Naive thymus-derived CD4-positive, alpha-beta T cell (primary cell): ENCODE results near the gene VRK3. TPM values are rescaled to one million over a fixed set of nuclear protein-coding genes. Genes with fewer than 3 reads are reported as not detected.
"Not testable (repeated sequence)": the region's sequence is repeated elsewhere in the genome, so short reads cannot be mapped to it uniquely, and the experiment has no call there.

ENCODE experiments used
- ATAC-seq: fragments of 150-1000 bp; cut with Tn5 transposase; 2 replicates; pipeline ENCODE4 v1.10.0; 2021; ENCODE audit warnings: mild to moderate bottlenecking, moderate library complexity
- CTCF ChIA-PET: fragments of 350-600 bp; sonication (Branson Sonifier 250); formaldehyde crosslinking; loops from one replicate; lab custom pipeline; 2021; ENCODE audit warnings: antibody characterized with exemption; lab: Charles Lee
- POLR2A ChIA-PET: fragments of 350-600 bp; sonication (Branson Sonifier 250); formaldehyde crosslinking; loops from one replicate; lab custom pipeline; 2021; ENCODE audit warnings: antibody characterized with exemption, inconsistent platforms; lab: Charles Lee
- DNase-seq, 9 donors: peaks; one replicate each; pipeline versions ENCODE4 v3.0.0 to v3.0.0-alpha.2; 2020 to 2022; ENCODE audit warnings: mixed read lengths in 1 of 9
- H3K27ac ChIP-seq: one replicate; pipeline ENCODE4 v1.7.0; 2013; ENCODE audit warnings: mild to moderate bottlenecking, low read depth, low read length, moderate library complexity
- H3K27me3 ChIP-seq, 2 donors: one replicate each; pipeline ENCODE4 v1.7.0; 2013; ENCODE audit warnings: low read length in 2 of 2, mild to moderate bottlenecking in 2 of 2, moderate library complexity in 2 of 2; ENCODE audit not compliant: control insufficient read depth in 2 of 2, insufficient read depth in 2 of 2
- H3K36me3 ChIP-seq, 3 experiments: 1 replicate in 2 of 3; 2 replicates in 1 of 3; pipeline ENCODE4 v1.7.0; 2013; ENCODE audit warnings: low read length in 3 of 3, mild to moderate bottlenecking in 3 of 3, moderate library complexity in 1 of 3; ENCODE audit not compliant: insufficient read depth in 3 of 3, control insufficient read depth in 2 of 3
- H3K4me1 ChIP-seq, 2 donors: one replicate each; pipeline ENCODE4 v1.7.0; 2013; ENCODE audit warnings: low read length in 2 of 2, mild to moderate bottlenecking in 2 of 2, moderate library complexity in 1 of 2; ENCODE audit not compliant: control insufficient read depth in 2 of 2, insufficient read depth in 2 of 2
- H3K4me3 ChIP-seq: 2 replicates; pipeline ENCODE4 v1.7.0; 2013; ENCODE audit warnings: mild to moderate bottlenecking, low read length
- H3K9me3 ChIP-seq, 3 experiments: 1 replicate in 2 of 3; 2 replicates in 1 of 3; pipeline ENCODE4 v1.7.0; 2013; ENCODE audit warnings: low read length in 3 of 3; ENCODE audit not compliant: control insufficient read depth in 2 of 3
- H3K27ac Mint-ChIP-seq, 9 donors: one replicate each; pipeline ENCODE4 v1.8.0; 2020 to 2022; ENCODE audit warnings: mixed read lengths in 9 of 9, mild to moderate bottlenecking in 8 of 9, moderate library complexity in 5 of 9, inconsistent platforms in 2 of 9
- H3K27me3 Mint-ChIP-seq, 5 donors: one replicate each; pipeline ENCODE4 v1.8.0; 2021 to 2022; ENCODE audit warnings: mixed read lengths in 5 of 5, mild to moderate bottlenecking in 1 of 5
- H3K36me3 Mint-ChIP-seq, 5 donors: one replicate each; pipeline ENCODE4 v1.8.0; 2020 to 2022; ENCODE audit warnings: mixed read lengths in 5 of 5, mild to moderate bottlenecking in 3 of 5, inconsistent platforms in 1 of 5
- H3K4me1 Mint-ChIP-seq, 7 donors: one replicate each; pipeline ENCODE4 v1.8.0; 2020 to 2022; ENCODE audit warnings: mixed read lengths in 7 of 7, mild to moderate bottlenecking in 3 of 7, inconsistent platforms in 1 of 7
- H3K4me3 Mint-ChIP-seq, 10 donors: one replicate each; pipeline ENCODE4 v1.8.0; 2020 to 2022; ENCODE audit warnings: mild to moderate bottlenecking in 10 of 10, mixed read lengths in 10 of 10, moderate library complexity in 6 of 10, inconsistent platforms in 2 of 10
- H3K9me3 Mint-ChIP-seq, 11 donors: one replicate each; pipeline ENCODE4 v1.8.0; 2020 to 2022; ENCODE audit warnings: mixed read lengths in 11 of 11, mild to moderate bottlenecking in 4 of 11, inconsistent platforms in 1 of 11, moderate library complexity in 1 of 11
- intact Hi-C, 2 donors: fragments of 100-400 bp; cut with micrococcal nuclease; formaldehyde crosslinking; loops; one replicate each; pipeline ENCODE4 v1.15.1; 2023
- polyA plus RNA-seq, 2 donors: library from polyadenylated mRNA; unstranded; fragments of 300-500 nt; fragmentation: Illumina TruSeq; gene quantifications; one replicate each; pipeline ENCODE4 v1.2.3, GENCODE V29; 2021
- total RNA-seq, 6 experiments: library from RNA in 5 of 6; stranded (reverse) in 5 of 6; gene quantifications; 1 replicate in 5 of 6; 2 replicates in 1 of 6; pipeline ENCODE4 v1.2.3 and lab custom pipeline; 2021 to 2026

The VRK3 gene
- total and polyA plus RNA-seq, 7 experiments from 2014 or later: 70.6 to 121 (median 84.7) TPM

GRCh38 chr19:49950590-49950948 lies 74.6 kb downstream of the VRK3 start:
- Histone ChIP-seq H3K4me1 (no peaks in the 10 kb centered on the region), H3K9me3 (no peaks in the 10 kb centered on the region), H3K4me3 (no peak overlapping the region), H3K27me3 (no peaks in the 10 kb centered on the region), H3K27ac (no peak overlapping the region), H3K36me3 (no peaks in the 10 kb centered on the region)
- Mint-ChIP-seq H3K9me3 (peaks cover 0 to 2% (median 0%) of the 10 kb centered on the region in 11 donors), H3K4me3 (no peak overlapping the region), H3K27ac (no peak overlapping the region), H3K27me3 (peaks cover 5 to 38% (median 15%) of the 10 kb centered on the region in 5 donors), H3K36me3 (no peaks in the 10 kb centered on the region), H3K4me1 (peaks cover 0 to 12% (median 8%) of the 10 kb centered on the region in 7 donors)
- CTCF ChIA-PET: interaction anchor here (0.8 kb wide), 1 partner anchor 13 kb away, joined by 5 read pairs; no protein-coding TSS in a partner anchor
- ATAC-seq (no peak), DNase-seq (no peak)
- intact Hi-C loops: no loop called here
- POLR2A ChIA-PET: no interaction called here

GRCh38 chr19:49949742-49950589 lies 75.2 kb downstream of the VRK3 start:
- DNase-seq (no peak), ATAC-seq (no peak)
- Histone ChIP-seq H3K4me1 (no peaks in the 10 kb centered on the region), H3K9me3 (no peaks in the 10 kb centered on the region), H3K4me3 (no peak overlapping the region), H3K36me3 (no peaks in the 10 kb centered on the region), H3K27ac (no peak overlapping the region), H3K27me3 (no peaks in the 10 kb centered on the region)
- H3K4me3 Mint-ChIP-seq: no peak overlapping the region
- peaks cover 0 to 3% (median 0%) of the 10 kb centered on the region in 11 donors for H3K9me3 Mint-ChIP-seq
- intact Hi-C loops: no loop called here
- peaks cover 10 to 33% (median 17%) of the 10 kb centered on the region in 5 donors for H3K27me3 Mint-ChIP-seq
- ChIA-PET POLR2A (interaction anchor here (0.5 kb wide), 1 partner anchor 681 kb away, joined by 3 read pairs; no protein-coding TSS in a partner anchor), CTCF (interaction anchor here (0.6 to 0.8 kb wide), 2 partner anchors 12 to 106 kb away, joined by 3 to 5 read pairs; no protein-coding TSS in a partner anchor)
- H3K36me3 Mint-ChIP-seq: peaks cover 0 to 5% (median 0%) of the 10 kb centered on the region in 5 donors
- no peak overlapping the region for H3K27ac Mint-ChIP-seq
- peaks cover 0 to 12% (median 8%) of the 10 kb centered on the region in 7 donors for H3K4me1 Mint-ChIP-seq

- peaks cover 0 to 3% (median 0%) of the 10 kb centered on the region in 11 donors for H3K9me3 Mint-ChIP-seq
- Histone ChIP-seq H3K4me3 (no peak overlapping the region), H3K9me3 (no peaks in the 10 kb centered on the region), H3K4me1 (no peaks in the 10 kb centered on the region), H3K27ac (no peak overlapping the region), H3K36me3 (no peaks in the 10 kb centered on the region), H3K27me3 (no peaks in the 10 kb centered on the region)
- no peak for DNase-seq
- H3K27ac Mint-ChIP-seq: no peak overlapping the region
- ChIA-PET CTCF (no interaction called here), POLR2A (no interaction called here)
- peaks cover 9 to 20% (median 11%) of the 10 kb centered on the region in 5 donors for H3K27me3 Mint-ChIP-seq
- no peak overlapping the region for H3K4me3 Mint-ChIP-seq
- ATAC-seq: no peak
- peaks cover 0 to 2% (median 0%) of the 10 kb centered on the region in 7 donors for H3K4me1 Mint-ChIP-seq
- H3K36me3 Mint-ChIP-seq: peaks cover 0 to 5% (median 0%) of the 10 kb centered on the region in 5 donors
- intact Hi-C loops: no loop called here
Measured at GRCh38 chr19:49946415-49946814, 78.8 kb downstream of the VRK3 start.

- H3K27ac ChIP-seq, CTCF ChIA-PET, DNase-seq, H3K4me3 ChIP-seq, H3K4me3 Mint-ChIP-seq, H3K9me3 Mint-ChIP-seq, H3K4me1 ChIP-seq, POLR2A ChIA-PET, H3K4me1 Mint-ChIP-seq, H3K36me3 ChIP-seq, H3K36me3 Mint-ChIP-seq, intact Hi-C loops, H3K27me3 ChIP-seq, H3K27ac Mint-ChIP-seq, H3K9me3 ChIP-seq: not testable (repeated sequence)
- ATAC-seq: peak; percentile 64
- H3K27me3 Mint-ChIP-seq: peaks cover 0 to 11% (median 9%) of the 10 kb centered on the region in 5 donors
Measured at GRCh38 chr19:49944567-49944966, 80.6 kb downstream of the VRK3 start.

- Mint-ChIP-seq H3K4me1 (peaks cover 6 to 16% (median 9%) of the 10 kb centered on the region in 7 donors), H3K27ac (peak overlapping the region in 1 of 9 donors; percentile 63), H3K27me3 (peaks cover 0 to 18% (median 7%) of the 10 kb centered on the region in 5 donors), H3K4me3 (peak overlapping the region in 3 of 10 donors; percentile 26 to 56 (median 29)), H3K36me3 (peaks cover 0 to 4% (median 0%) of the 10 kb centered on the region in 5 donors), H3K9me3 (peaks cover 0 to 1% (median 0%) of the 10 kb centered on the region in 11 donors)
- Histone ChIP-seq H3K36me3 (no peaks in the 10 kb centered on the region), H3K27me3 (no peaks in the 10 kb centered on the region), H3K9me3 (no peaks in the 10 kb centered on the region), H3K4me1 (peaks cover 6% of the 10 kb centered on the region in 2 donors), H3K27ac (no peak overlapping the region), H3K4me3 (no peak overlapping the region)
- ATAC-seq (no peak), DNase-seq (no peak)
- ChIA-PET POLR2A (no interaction called here), CTCF (no interaction called here)
- intact Hi-C loops: no loop called here
Measured at GRCh38 chr19:49940482-49940791, 84.7 kb downstream of the VRK3 start.

GRCh38 chr19:49939721-49940481 lies 85.3 kb downstream of the VRK3 start:
- Histone ChIP-seq H3K36me3 (no peaks in the 10 kb centered on the region), H3K27ac (no peak overlapping the region), H3K27me3 (no peaks in the 10 kb centered on the region), H3K9me3 (no peaks in the 10 kb centered on the region), H3K4me3 (no peak overlapping the region), H3K4me1 (peaks cover 6% of the 10 kb centered on the region in 2 donors)
- ChIA-PET POLR2A (no interaction called here), CTCF (interaction anchor here (1.1 to 2.1 kb wide), 2 partner anchors 45 to 196 kb away, joined by 8 read pairs; no protein-coding TSS in a partner anchor)
- Mint-ChIP-seq H3K4me1 (peaks cover 6 to 16% (median 9%) of the 10 kb centered on the region in 7 donors), H3K27ac (no peak overlapping the region), H3K36me3 (no peaks in the 10 kb centered on the region), H3K4me3 (peak overlapping the region in 1 of 10 donors; percentile 56), H3K9me3 (no peaks in the 10 kb centered on the region), H3K27me3 (peaks cover 0 to 18% (median 3%) of the 10 kb centered on the region in 5 donors)
- ATAC-seq: no peak
- no peak for DNase-seq
- intact Hi-C loops: loop anchor here in 1 of 2 donors (5.0 kb wide), 1 partner anchor 842 kb away; no protein-coding TSS in a partner anchor
